Measurements from ENCODE around the gene GADD45G. TPM values are rescaled to one million over a fixed set of nuclear protein-coding genes. Genes with fewer than 3 reads are reported as not detected.

The GADD45G gene
- total and polyA plus RNA-seq, 7 donors: 5.7 to 37.8 (median 19.7) TPM

- no peaks in the 10 kb centered on the region for H3K27me3 ChIP-seq
- TF ChIP-seq POLR2AphosphoS5 (IDR thresholded peaks at IDR 0.05): no peak
- TF ChIP-seq CTCF (IDR thresholded peaks at IDR 0.05): no peak
- TF ChIP-seq EP300 (IDR thresholded peaks at IDR 0.05): no peak
- no peak for TF ChIP-seq POLR2A (IDR thresholded peaks at IDR 0.05)
- WGBS, 2 donors: 6 to 12% methylated on average over 2 of the region's 2 CpGs
- DNase-seq: no peak
- H3K36me3 ChIP-seq: no peaks in the 10 kb centered on the region
- H3K4me3 ChIP-seq: no peak overlapping the region
- peaks cover 0 to 8% (median 5%) of the 10 kb centered on the region in 4 donors for H3K4me1 ChIP-seq
- intact Hi-C loops (cut with DNase I): loop anchor here (1.0 kb wide), 1 partner anchor 504 kb away; no protein-coding TSS in a partner anchor
- H3K9me3 ChIP-seq: no peaks in the 10 kb centered on the region
- no peak overlapping the region for H3K27ac ChIP-seq
Measured at GRCh38 chr9:89598363-89598713, 6.5 kb upstream of the GADD45G start.

- peaks cover 0 to 13% (median 10%) of the 10 kb centered on the region in 4 donors for H3K4me1 ChIP-seq
- H3K4me3 ChIP-seq: no peak overlapping the region
- WGBS, 2 donors: 41 to 66% methylated on average over 10 of the region's 10 CpGs
- no peak overlapping the region for H3K27ac ChIP-seq
- no peak for TF ChIP-seq POLR2AphosphoS5 (IDR thresholded peaks at IDR 0.05)
- TF ChIP-seq EP300 (IDR thresholded peaks at IDR 0.05): no peak
- TF ChIP-seq CTCF (IDR thresholded peaks at IDR 0.05): no peak
- TF ChIP-seq POLR2A (IDR thresholded peaks at IDR 0.05): no peak
- peak; percentile 61 for DNase-seq
- H3K27me3 ChIP-seq: no peaks in the 10 kb centered on the region
- H3K9me3 ChIP-seq: no peaks in the 10 kb centered on the region
- H3K36me3 ChIP-seq: no peaks in the 10 kb centered on the region
- intact Hi-C loops (cut with DNase I): loop anchor here (1.0 kb wide), 1 partner anchor 503 kb away; no protein-coding TSS in a partner anchor
Measured at GRCh38 chr9:89598926-89599325, 5.9 kb upstream of the GADD45G start.

- Histone ChIP-seq H3K27me3 (no peaks in the 10 kb centered on the region), H3K36me3 (no peaks in the 10 kb centered on the region), H3K4me3 (no peak overlapping the region), H3K4me1 (peaks cover 0 to 23% (median 19%) of the 10 kb centered on the region in 4 donors), H3K27ac (no peak overlapping the region), H3K9me3 (no peaks in the 10 kb centered on the region)
- peak; percentile 48 for DNase-seq
- intact Hi-C loops (cut with DNase I): loop anchor here (5.0 kb wide), 2 partner anchors 236 to 401 kb away; no protein-coding TSS in a partner anchor
- TF ChIP-seq POLR2AphosphoS5 (IDR thresholded peaks at IDR 0.05) (no peak), CTCF (IDR thresholded peaks at IDR 0.05) (no peak), EP300 (IDR thresholded peaks at IDR 0.05) (no peak), POLR2A (IDR thresholded peaks at IDR 0.05) (no peak)
- 91% methylated on average over 6 of the region's 6 CpGs for WGBS, 2 donors
Measured at GRCh38 chr9:89600831-89601230, 4.0 kb upstream of the GADD45G start.

- Histone ChIP-seq H3K36me3 (no peaks in the 10 kb centered on the region), H3K27ac (no peak overlapping the region), H3K4me3 (no peak overlapping the region), H3K4me1 (peaks cover 0 to 28% (median 21%) of the 10 kb centered on the region in 4 donors), H3K27me3 (no peaks in the 10 kb centered on the region), H3K9me3 (no peaks in the 10 kb centered on the region)
- DNase-seq: peak; percentile 7
- 90% methylated on average over 5 of the region's 5 CpGs for WGBS, 2 donors
- no peak for TF ChIP-seq EP300 (IDR thresholded peaks at IDR 0.05)
- no peak for TF ChIP-seq POLR2A (IDR thresholded peaks at IDR 0.05)
- TF ChIP-seq POLR2AphosphoS5 (IDR thresholded peaks at IDR 0.05): no peak
- TF ChIP-seq CTCF (IDR thresholded peaks at IDR 0.05): no peak
- intact Hi-C loops (cut with DNase I): loop anchor here (5.0 kb wide), 2 partner anchors 236 to 401 kb away; no protein-coding TSS in a partner anchor
Measured at GRCh38 chr9:89601306-89601705, 3.5 kb upstream of the GADD45G start.

All from sigmoid colon (tissue), 7 donors.